Astrocyte of the cerebellum (primary cell): ENCODE measurements around the gene OR2D3.
A peak's percentile ranks its signal among the peaks of the same experiment; 100 is the strongest.
"Not testable (repeated sequence)": the region's sequence is repeated elsewhere in the genome, so short reads cannot be mapped to it uniquely, and the experiment has no call there.

Experiments
- DNase-seq: peaks from one replicate; pipeline ENCODE4 v3.0.0-alpha.2; 2011; ENCODE audit warnings: low read depth
- H3K4me3 ChIP-seq: 2 replicates; pipeline ENCODE4 v1.5.1; 2011; ENCODE audit warnings: mild to moderate bottlenecking, low read depth, low read length, moderate library complexity
- in situ Hi-C: cut with HindIII; loops from 2 replicates; pipeline ENCODE4 v1.10.0; 2017; ENCODE audit warnings: low sequenced_read_pairs
- TF ChIP-seq, protein P1 (sequence below): IDR thresholded peaks from 2 replicates; pipeline ENCODE4 v1.5.1; 2012; ENCODE audit warnings: low read length, low read depth, moderate library complexity, mild to moderate bottlenecking; ENCODE audit errors: missing control alignments

The OR2D3 gene

DNA sequence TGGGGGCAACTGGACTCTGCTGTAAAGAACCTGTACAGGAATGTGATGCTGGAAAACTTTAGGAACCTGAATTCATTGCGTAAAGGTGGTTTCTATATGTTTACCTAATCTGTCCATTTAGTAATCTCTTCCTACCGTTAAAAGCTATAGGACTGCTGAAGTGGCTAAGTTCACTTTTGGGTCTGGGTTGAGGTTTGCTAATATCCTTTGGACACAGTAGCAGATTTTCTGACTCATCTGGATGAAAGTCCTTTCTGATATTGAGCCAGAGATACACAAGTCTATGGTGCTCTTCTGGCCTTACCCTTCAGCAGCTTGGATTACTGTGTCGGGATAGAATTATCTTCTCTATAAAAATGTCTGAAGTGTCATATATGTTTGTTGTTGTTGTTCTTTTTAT, 22.3 kb downstream of the OR2D3 start:
- peak; percentile 18 for DNase-seq
- no peak overlapping the region for H3K4me3 ChIP-seq
- in situ Hi-C loops = no loop called here
- TF ChIP-seq, protein P1, sequence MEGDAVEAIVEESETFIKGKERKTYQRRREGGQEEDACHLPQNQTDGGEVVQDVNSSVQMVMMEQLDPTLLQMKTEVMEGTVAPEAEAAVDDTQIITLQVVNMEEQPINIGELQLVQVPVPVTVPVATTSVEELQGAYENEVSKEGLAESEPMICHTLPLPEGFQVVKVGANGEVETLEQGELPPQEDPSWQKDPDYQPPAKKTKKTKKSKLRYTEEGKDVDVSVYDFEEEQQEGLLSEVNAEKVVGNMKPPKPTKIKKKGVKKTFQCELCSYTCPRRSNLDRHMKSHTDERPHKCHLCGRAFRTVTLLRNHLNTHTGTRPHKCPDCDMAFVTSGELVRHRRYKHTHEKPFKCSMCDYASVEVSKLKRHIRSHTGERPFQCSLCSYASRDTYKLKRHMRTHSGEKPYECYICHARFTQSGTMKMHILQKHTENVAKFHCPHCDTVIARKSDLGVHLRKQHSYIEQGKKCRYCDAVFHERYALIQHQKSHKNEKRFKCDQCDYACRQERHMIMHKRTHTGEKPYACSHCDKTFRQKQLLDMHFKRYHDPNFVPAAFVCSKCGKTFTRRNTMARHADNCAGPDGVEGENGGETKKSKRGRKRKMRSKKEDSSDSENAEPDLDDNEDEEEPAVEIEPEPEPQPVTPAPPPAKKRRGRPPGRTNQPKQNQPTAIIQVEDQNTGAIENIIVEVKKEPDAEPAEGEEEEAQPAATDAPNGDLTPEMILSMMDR = no peak

DNA sequence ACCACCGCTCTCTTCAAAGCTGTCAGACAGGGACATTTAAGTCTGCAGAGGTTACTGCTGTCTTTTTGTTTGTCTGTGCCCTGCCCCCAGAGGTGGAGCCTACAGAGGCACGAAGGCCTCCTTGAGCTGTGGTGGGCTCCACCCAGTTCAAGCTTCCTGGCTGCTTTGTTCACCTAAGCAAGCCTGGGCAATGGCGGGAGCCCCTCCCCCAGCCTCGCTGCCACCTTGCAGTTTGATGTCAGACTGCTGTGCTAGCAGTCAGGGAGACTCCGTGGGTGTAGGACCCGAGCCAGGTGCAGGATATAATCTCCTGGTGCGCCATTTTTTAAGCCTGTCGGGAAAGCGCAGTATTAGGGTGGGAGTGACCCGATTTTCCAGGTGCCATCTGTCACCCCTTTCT, 33.4 kb downstream of the OR2D3 start:
- H3K4me3 ChIP-seq, DNase-seq, in situ Hi-C loops: not testable (repeated sequence)

DNA sequence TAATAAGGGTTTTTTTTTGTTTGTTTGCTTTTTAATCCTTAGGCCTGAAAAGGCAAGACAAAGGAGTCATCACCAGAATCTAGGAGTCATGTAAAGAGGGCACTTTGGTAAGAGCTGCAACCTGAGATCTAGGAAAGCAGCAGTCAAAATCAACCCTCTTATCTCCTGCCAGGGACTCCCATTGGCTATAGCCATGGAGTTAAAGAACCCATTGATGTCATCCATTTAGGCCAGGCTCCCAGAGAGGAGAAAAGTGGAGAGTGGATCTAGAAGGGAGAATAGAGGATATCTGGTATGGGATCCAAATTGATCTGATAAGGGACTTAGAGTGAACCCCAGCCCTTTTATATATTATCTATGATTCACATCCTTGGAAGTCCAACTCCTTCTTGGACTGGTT, 41.3 kb downstream of the OR2D3 start:
- in situ Hi-C loops = no loop called here
- no peak for DNase-seq
- no peak overlapping the region for H3K4me3 ChIP-seq
- TF ChIP-seq, protein P1 = no peak

DNA sequence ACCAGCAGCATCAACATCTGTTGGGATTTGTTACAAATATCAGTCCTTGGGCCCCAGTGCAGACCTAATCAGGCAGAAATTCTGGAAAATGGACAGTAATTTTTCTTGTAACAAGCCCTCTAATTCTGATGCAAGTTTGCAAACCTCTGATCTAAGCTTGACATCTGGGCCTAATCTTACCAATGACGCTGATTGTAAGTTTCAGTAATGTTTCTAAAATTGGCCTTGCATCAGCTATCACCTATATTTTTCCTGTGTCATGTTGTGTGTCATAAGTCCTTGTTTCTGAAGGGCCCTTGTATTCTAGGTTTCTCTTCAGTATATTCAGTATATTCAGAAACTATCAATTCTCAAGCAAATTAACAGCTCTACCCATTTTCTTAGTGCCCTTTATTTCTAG, 41.9 kb downstream of the OR2D3 start:
- no peak overlapping the region for H3K4me3 ChIP-seq
- TF ChIP-seq, protein P1 = no peak
- in situ Hi-C loops = no loop called here
- no peak for DNase-seq

DNA sequence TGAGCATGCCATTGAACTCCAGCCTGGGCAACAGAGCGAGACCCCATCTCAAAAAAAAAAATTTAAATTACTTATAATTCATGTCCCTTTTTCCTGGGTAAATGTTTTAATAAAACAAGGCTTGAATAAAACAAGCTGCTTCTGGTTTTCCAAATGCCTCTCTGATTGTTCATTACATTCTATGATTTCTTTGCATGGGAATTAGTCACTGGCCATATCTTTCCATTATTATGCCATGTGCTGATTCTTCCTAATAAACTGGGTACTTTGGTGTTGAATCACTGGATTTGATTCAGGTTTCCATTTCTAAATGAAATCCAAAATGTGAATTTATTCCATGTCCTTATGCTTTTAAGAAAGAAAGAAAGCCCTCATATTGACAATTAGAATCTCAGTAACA, 48.0 kb downstream of the OR2D3 start:
- no peak for DNase-seq
- no peak overlapping the region for H3K4me3 ChIP-seq
- TF ChIP-seq, protein P1 = no peak
- in situ Hi-C loops = no loop called here

DNA sequence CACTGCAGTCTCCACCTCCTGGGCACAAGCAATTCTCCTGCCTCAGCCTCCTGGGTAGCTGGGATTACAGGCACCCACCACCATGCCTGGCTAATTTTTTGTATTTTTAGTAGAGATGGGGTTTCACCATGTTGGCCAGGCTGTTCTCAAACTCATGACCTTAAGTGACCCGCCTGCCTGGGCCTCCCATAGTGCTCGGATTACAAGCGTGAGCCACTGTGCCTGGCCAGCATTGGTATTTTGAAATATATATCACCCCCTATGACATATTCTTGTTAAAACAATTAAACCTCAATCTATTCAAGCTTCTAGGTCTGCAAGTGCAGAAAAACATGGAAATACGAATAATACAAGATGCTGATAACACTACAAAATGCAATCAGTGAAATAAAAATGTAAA, 49.1 kb downstream of the OR2D3 start:
- DNase-seq, in situ Hi-C loops, H3K4me3 ChIP-seq: not testable (repeated sequence)
